Lung microvascular endothelial cell (primary cell): ENCODE results near the gene HOXD12. TPM values are rescaled to one million over a fixed set of nuclear protein-coding genes. Genes with fewer than 3 reads are reported as not detected.

Experiments
- DNase-seq, 2 donors: peaks; one replicate each; pipeline versions ENCODE4 v3.0.0 to v3.0.0-alpha.2; 2010; ENCODE audit warnings: low read depth in 2 of 2
- total RNA-seq: library from RNA; depleted of rRNA; stranded (reverse); fragments of >200 nt; gene quantifications from 2 replicates; pipeline ENCODE4 v1.2.1, GENCODE V29; 2014

The HOXD12 gene
- total RNA-seq, 1 donor from 2014 or later = not detected

DNA sequence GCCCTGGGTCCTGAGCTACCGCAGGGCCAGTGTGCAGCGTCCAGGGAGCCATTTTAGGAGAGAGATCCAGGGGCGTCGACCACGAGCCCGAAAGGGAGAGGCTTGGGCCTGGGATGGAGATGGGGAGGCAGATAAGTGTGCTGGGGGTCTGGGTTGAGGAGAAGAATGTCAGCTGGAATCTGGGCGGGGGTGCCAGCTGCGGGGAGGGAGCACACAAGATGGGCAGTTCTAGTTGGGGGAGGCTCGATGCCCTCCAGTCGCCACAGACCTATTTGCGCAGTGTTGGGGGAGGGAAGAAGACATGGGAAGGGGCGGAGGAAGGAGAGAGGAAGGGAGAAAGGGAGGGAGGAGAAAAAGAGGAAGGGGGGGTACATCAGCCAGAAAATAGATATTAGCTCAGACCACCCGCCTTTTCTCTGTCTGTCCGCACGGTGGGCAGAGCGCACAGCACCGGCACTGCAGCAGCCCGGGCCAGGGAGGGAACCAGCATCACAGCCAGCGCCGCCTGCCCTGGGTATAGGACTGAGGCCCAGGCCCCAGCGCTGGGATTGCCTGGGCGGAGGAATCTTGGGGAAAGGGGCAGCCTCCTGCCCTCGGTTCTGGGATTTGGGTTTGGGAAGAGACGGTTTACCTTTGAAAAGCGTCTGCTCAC is 5.6 kb downstream of the HOXD12 start:
- DNase-seq = no peak

DNA sequence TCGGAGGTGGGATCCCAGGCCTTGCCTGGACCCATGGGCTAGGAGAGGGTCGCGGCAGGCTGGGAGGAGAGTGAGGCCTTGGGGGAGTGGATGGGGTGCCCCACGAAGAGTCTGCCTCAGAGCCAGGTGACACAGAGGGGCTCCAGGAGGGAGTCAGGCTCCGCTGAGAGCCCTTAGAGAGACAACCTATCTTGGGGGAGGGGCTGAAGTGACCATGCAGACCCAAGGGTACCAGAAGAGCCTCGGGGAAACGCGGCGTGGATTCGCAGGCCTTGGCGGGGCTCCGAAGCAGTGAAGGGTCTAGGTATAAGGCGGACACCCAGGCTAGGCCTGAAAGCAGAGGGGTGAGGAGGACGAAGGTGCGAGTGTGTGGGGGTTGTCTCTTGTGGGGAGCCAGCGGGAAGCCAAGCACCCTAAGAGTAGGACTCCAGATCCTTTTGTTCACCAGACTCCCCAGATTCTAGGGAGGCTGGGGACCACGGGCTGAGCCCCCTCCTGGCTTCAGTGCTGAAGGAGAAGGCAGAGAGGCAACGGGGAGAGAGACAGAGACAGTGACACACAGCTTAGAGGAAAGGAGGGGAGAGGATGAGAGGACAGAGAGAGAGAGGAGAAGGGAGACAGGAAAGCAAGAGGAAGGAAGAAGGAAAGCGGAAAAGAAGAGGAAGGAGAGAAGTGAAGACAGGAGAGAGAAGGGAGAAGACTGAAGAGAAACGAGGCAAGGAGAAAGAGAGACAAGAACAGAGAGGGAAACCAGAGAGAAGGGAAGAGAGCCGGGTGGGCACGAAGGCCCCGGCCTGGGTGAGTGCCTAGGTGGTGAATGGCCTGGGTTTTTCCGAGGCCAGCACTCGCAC is 6.4 kb downstream of the HOXD12 start:
- no peak for DNase-seq

DNA sequence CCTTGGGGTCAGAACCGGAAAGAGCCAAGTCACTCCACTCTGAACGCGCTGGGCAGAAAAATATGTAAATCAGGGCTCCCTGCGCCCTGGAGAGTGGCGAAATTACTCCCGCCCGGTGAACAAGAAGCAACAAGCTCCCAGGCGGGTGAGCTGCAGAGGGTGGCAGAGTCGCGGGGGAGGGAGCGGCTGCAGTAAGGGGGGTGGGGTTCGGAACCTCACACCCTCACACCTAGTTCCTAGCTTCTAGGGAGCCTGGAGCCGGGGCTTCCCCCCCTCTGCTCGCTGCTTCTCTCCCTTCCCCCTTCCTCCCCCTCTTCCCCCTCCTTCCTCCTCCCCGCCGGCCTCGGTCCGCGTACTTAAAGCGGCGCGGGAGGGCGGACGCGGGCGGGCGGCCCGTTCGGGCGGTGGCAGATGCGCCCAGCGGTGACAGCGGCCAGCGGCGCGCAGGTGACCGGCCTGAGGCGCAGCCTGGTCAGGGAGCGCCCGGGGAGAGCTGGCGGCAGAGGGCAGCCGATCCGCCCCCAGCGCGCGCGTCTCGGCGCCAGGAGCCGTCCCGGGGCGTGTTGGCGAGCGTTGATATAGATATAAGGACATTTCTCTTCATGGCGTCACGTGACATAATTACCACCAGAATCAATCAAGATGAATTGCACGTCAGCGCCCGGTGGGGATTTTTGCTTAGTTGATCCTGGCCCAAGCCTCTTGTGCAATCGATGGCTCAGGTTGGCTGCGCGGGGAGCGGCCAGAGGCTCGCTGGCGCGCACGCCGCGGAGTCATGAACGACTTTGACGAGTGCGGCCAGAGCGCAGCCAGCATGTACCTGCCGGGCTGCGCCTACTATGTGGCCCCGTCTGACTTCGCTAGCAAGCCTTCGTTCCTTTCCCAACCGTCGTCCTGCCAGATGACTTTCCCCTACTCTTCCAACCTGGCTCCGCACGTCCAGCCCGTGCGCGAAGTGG is 7.3 kb downstream of the HOXD12 start, which contains the start of gene HOXD11:
HOXD11 (plus strand) TSS at position 700 of the 959 bp plus-strand sequence; CDS start at position 776, 76 bp downstream.
- peak in 1 of 2 donors; percentile 66 for DNase-seq

DNA sequence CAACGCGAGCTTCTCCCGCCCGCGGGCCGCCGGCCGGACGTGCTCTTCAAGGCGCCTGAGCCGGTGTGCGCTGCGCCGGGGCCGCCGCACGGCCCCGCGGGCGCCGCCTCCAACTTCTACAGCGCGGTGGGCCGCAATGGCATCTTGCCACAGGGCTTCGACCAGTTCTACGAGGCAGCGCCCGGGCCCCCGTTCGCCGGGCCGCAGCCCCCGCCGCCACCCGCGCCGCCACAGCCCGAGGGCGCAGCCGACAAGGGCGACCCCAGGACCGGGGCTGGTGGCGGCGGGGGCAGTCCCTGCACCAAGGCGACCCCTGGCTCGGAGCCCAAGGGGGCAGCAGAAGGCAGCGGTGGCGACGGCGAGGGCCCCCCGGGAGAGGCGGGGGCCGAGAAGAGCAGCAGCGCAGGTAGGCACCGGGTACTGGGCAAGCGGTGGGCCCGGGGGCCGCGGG is 8.2 kb downstream of the HOXD12 start:
- DNase-seq = no peak

DNA sequence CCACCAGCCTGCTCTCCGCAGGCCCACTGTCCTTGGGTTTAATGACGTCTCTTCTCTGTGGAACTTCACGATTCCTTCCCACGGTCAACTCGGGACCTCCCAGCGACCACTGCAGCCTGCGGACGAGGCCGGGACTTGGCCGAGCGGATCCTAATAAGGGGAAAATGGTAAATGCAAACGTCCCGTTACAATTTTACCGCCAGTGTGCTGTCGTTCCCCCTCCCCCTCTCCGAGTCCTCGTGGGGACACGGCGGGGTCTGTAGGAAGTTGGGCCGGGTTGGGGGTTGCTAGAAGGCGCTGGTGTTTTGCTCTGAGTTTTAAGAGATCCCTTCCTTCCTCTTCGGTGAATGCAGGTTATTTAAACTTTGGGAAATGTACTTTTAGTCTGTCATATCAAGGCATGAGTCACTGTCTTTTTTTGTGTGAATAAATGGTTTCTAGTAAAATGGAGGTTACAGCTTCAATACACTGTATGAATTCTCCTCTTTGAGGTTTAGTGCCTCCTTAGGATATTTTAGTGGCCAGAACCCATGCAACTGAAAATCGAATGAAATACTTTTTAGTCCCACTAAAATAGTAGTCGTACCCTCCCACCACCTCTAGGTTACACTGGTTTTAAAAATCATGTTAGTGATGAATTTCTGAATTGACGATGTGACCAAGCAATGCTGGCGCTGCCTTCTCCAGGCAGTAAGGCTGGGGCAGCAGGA is 9.8 kb downstream of the HOXD12 start:
- DNase-seq = no peak

DNA sequence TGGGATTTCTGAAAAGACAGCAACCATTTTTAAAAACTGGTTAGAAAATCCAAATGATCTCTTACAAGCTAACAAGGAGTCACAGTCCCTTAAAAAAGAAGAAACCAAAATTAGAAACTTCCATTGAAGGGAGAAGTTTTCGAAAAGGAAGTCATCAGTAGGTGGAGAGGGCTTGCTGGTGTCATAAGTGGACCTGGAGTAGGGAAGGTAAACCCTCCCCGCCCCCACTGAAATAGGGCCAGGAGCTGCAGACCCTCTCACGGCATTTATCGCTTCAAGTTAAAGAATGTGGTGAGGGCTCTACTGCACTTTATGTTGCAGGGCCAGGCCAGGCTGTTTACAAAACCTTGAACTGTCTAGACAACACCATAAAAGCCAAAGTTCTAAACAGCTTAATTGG is 10.4 kb downstream of the HOXD12 start:
- no peak for DNase-seq

DNA sequence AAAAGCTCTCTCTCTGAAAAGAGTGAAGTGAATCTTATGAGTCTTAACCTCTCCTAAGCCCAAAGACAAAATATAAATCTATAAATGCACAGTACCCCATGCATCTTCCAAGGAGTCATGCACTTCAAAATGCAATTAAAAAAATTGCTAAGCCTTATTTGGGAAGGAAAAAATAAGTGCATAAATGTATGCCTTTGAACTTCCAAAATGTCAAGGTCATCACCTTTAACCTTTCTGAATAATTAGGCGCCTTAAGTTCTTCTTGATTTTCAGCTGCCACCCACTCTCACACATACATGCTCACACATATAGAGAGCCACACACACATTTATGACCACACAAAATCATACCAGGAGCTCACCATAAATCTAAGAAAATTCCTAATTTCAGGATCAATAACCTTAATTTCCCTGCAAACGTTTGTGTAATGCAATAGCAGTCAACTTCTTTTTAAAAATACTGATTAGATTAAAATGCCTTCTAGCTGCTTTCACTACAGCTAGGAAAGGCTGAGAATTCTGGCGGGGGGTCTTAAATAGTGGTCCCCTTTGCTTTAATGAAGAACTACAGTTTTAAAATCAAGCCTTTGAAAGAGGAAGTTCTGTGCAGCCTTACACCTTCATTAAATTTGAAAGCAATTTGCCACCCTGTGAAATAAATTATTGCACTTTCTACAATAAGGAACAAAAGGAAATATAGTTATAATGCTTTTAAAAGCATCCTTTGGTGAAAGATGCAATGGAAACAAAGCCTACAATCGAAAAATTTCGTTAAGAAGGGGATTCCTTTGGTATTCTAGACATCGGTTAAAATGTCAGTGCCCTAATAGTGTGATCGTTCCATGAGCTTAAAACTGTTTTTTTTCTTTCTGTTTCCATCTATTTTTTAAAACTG is 11.1 kb downstream of the HOXD12 start:
- DNase-seq = no peak

DNA sequence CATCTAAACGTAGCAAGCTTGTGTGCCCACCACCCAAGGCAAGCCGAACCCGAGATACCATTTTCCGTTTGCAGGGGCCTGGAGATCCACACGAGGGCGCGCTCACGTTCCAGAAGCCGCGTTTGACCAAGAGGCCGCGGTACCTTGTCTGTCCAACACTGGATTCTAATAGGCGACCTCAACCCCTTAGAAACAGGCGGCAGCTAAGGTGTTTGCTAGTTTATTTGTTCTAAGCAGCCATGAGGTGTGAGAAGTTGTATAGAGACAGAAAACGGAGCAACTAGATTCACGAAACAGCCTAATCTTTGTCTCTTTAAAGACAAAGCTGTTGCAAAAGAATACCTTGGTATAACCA is 11.7 kb downstream of the HOXD12 start:
- peak; percentile 64 to 87 for DNase-seq

DNA sequence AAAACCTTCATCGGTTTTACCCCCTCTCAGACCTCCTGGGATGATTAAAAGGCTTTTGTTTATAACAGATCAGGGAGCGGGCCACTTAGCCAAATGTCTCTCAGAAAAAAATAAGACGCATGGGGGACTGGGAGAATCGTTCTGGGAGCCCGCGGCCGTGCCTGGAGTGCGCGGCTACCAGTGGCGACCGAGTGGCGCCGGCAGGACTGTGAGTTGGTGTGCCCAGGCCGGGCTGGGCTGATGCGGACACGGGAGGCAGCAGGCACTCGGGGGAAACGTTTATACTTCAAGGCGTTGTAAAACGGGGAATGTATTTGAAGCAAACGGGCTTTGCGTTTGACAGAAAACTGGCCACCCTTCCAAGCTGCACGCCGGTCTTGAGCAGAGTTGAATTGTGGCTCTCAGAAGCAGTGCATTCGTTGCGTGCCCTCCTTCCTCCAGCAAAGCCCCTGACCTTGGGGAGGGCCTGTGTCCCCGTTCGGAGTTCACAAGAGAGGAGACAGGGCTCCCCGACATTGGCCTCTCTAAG is 12.3 kb downstream of the HOXD12 start:
- no peak for DNase-seq

DNA sequence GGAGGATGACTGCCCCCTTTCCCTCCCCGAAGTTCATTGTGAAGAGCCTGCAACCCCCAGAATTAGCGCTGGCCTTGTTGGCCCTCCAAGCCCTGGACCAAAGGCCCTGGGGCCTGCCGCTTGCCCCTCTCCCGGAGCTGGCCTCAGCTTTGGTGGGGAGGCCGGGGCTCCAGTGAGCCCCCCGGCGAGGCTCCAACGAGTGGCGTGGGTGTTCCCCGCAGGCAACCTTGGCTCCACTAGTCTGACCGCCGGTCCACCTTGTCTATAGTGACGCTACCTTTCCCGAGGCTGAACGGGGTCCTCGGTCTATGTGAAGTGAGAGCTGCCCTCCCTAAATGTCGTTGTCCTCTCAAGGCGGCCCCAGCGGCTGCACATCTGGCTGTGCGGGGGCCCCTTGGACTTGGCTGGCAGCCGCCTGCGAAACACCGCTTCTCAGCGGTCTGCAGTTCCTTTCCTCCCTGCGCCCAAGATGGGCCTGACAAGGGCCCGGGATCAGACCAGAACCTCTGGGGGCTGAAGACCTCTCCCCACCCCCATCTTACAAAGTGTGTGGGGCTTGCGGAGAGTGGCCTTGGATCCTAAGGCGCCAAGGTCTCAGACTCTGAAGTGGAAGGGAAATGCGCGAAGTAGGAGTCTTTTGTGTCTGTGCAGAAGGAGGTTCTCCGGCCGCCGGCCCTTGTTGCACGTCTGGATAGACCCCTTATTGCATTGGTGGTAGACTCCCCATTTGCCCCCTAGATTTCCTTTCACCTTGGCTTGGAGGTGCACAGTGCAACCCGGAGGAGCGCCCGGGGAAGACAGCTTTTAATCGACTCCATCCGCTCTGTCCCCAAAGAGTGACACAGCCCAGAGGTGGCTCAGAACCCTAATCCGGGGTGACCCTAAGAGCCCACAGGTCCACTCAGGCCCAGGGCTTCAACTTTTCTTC is 13.0 kb downstream of the HOXD12 start:
- DNase-seq = no peak

DNA sequence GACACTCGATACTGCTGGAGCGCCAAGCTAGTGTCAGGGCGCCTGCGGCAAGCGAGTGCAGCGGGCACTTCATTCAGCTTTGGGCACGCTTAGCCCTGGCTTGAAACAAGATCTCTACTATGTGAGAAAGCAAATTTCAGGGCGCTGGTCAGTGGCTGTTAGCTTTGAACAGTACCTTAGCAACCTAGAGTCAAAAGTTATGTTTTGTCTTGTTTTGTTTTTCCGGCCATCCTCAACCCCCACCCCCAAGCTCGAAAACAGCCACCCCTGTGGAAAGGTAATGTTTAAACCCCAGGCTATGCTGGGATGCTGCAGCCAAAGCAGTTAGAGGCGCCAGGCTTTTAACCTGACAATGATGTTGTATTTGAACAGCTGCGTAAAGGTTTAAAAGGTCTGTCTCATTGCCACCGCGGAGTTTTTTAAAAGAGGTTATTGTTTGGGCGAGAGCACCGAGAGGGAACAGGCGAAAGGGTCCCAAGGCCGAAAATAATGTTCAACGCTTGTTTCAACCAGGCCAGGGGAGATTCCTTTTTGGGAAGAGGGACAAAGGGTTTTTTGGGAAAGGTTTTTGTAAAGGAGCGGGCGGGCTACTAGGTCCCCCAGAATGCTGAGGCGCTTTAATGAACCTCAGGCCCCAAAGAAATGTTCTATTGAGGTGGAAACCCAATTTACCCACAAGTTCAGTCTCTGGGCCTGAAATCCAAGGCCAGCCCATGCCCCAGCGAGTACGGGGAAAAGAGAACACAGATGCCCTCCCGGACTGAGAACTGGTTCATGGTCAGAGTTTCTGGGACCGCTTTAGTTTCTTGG is 14.7 kb downstream of the HOXD12 start:
- no peak for DNase-seq

DNA sequence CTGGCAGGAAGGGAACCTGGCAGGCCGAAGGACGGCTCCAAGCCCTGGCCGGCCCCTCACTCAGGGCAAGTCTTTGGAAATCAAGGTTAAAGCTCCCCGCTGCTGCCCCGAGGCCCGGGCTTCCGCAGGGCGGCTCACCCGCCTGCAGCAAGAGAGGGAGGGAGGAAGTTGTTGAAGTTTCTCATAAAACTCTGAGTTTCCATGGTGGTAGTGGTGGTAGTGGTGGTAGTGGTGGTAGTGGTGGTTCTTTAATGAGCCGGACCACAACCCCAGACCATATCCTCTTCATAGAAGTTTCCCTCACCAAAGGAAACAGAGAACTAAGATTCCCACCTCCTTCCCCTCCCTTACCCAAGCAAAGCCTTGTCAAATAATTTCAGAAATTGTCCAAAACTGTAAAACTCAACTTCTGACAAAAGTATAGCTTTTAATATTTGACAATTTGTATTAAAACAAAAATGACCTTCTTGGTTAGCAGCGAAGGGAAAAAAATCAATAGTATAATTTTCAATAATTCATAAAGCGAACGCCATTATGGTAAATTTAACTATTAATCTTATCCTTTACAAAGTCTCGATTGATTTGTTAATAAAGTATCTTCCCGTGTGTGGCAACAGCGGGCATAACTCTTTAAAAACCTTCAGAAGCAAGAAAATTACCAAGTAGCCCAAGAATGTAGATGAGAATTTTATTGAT is 15.5 kb downstream of the HOXD12 start:
- DNase-seq = no peak

DNA sequence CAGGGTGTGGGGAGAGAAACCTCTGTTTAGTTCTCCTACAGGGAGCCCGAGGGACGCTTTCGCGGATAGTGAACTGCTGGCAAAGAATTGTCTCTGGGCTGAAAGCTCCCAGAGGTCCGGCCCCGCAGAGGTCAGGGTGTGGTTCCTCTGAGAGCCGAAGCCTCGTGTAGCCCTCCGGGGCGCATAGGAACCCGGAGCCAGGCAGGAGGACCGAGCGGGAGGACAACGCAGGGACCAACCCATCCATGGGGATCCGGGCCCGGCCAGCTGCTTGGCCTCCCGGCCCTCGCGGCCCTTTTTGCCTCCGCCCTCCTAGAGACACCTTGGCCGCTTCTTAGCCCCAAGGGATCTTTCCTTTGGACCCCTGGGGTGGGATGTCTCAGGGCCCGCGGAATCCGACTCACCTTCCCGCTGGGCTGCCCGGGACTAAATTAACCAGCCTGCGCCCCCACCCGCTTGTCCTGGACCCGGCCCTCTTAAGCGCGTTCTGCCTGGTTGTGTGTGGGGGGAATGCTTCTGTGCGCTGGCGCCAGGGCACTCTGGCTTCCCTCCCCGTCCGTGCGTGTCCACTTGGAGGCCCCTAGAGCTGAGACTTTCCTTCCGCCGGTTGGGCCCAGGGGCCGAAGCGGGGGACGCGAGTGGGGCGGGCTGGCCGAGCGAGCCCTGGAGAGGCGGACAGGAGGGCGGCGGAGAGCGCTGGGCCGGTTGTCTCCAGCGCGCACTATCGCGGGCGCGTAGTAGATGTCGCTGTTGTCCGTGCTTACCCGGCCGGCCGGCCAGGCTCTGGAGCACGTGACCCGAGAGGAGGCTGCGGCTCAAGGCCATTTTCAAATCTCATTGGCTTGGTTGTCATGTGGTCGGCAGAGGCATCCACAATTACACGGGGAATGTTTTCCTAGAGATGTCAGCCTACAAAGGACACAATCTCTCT is 16.6 kb downstream of the HOXD12 start, which contains the start of gene HOXD10:
HOXD10 (plus strand) TSS at position 896 of the 931 bp plus-strand sequence. CDS start 56 bp downstream, outside the sequence.
- peak; percentile 28 to 98 for DNase-seq

DNA sequence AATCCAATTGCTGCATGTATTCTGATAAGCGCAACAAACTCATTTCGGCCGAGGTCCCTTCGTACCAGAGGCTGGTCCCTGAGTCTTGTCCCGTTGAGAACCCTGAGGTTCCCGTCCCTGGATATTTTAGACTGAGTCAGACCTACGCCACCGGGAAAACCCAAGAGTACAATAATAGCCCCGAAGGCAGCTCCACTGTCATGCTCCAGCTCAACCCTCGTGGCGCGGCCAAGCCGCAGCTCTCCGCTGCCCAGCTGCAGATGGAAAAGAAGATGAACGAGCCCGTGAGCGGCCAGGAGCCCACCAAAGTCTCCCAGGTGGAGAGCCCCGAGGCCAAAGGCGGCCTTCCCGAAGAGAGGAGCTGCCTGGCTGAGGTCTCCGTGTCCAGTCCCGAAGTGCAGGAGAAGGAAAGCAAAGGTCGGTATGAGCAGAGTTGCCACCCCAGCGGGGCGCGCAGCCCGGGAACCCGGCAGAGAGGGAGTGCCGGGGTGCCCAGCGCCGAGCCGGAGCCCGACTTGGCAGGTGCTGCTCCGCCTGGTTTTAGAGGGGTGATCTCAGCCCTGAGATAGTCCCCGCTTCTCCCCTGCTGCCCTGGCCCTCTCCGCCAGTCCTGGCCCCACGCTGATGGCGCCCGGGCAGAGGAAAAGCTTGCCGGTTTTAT is 17.7 kb downstream of the HOXD12 start:
- peak in 1 of 2 donors; percentile 52 for DNase-seq

DNA sequence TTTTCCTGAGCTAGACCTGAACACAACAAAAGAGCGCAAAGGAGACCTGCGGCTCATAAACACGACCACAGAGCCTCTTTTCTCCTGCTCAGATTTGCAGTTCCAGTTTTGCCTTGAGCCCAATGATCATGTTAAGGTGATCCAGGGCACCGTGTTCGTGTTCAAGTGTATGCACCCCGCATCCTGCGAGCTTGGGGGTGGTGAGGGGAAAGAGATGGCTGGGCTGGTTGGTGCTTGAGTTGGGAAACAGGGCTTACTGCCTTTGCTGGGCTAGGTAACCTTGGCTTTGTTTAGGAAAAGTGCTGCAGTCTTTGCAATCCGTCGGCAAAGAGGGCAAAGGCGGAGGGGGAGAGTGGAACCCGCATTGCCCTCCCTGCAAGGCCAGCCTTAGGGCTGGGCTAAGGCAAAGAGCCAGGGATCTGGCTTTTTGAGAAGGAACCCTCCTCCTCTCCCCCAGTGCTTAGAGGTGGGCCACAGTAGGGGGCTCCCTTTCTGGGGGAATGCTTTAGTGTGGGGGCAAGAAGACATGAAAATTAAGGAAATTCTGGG is 18.3 kb downstream of the HOXD12 start:
- peak in 1 of 2 donors; percentile 42 for DNase-seq
